Mesenchymal stem cell (in vitro differentiated cells and primary cell): ENCODE measurements around the gene KCNQ5.

ENCODE experiments used
- DNase-seq: peaks from one replicate; pipeline ENCODE4 v3.0.0-alpha.2; 2013
- H2AFZ ChIP-seq: one replicate; pipeline ENCODE4 v1.6.1; 2013; ENCODE audit warnings: low read depth, mild to moderate bottlenecking, control low read depth, inconsistent platforms, low read length, moderate library complexity
- H2AK5ac ChIP-seq: 2 replicates; pipeline ENCODE4 v1.6.1; 2013; ENCODE audit warnings: low read length, moderate library complexity, mild to moderate bottlenecking, inconsistent platforms; ENCODE audit not compliant: severe bottlenecking
- H2BK120ac ChIP-seq: one replicate; pipeline ENCODE4 v1.6.1; 2013; ENCODE audit warnings: low read depth, mild to moderate bottlenecking, inconsistent platforms, low read length, moderate library complexity
- H2BK12ac ChIP-seq, 2 experiments: one replicate each; pipeline ENCODE4 v1.6.1; 2013; ENCODE audit warnings: inconsistent platforms in 2 of 2, low read length in 2 of 2, mild to moderate bottlenecking in 2 of 2, moderate library complexity in 2 of 2, control low read depth in 1 of 2
- H2BK15ac ChIP-seq: one replicate; pipeline ENCODE4 v1.6.1; 2013; ENCODE audit warnings: mild to moderate bottlenecking, low read depth, inconsistent platforms; ENCODE audit not compliant: poor library complexity, severe bottlenecking
- H2BK5ac ChIP-seq: 2 replicates; pipeline ENCODE4 v1.6.1; 2013; ENCODE audit warnings: low read depth, mild to moderate bottlenecking, low read length, control low read depth, inconsistent platforms; ENCODE audit not compliant: poor library complexity, severe bottlenecking
- H3K14ac ChIP-seq, 2 experiments: one replicate each; pipeline ENCODE4 v1.6.1; 2013; ENCODE audit warnings: inconsistent platforms in 2 of 2, low read length in 2 of 2, control low read depth in 1 of 2, mild to moderate bottlenecking in 1 of 2, moderate library complexity in 1 of 2
- H3K18ac ChIP-seq, 2 experiments: one replicate each; pipeline ENCODE4 v1.6.1; 2013; ENCODE audit warnings: inconsistent platforms in 2 of 2, low read length in 2 of 2, control low read depth in 1 of 2, low read depth in 1 of 2, mild to moderate bottlenecking in 1 of 2
- H3K23ac ChIP-seq, 2 experiments: one replicate each; pipeline ENCODE4 v1.6.1; 2013; ENCODE audit warnings: inconsistent platforms in 2 of 2, low read length in 2 of 2, mild to moderate bottlenecking in 2 of 2, moderate library complexity in 2 of 2, control low read depth in 1 of 2
- H3K27ac ChIP-seq: 2 replicates; pipeline ENCODE4 v1.5.1; 2013; ENCODE audit warnings: mild to moderate bottlenecking, moderate library complexity, low read length, control low read depth, inconsistent platforms; ENCODE audit not compliant: poor library complexity, severe bottlenecking
- H3K27me3 ChIP-seq, 2 experiments: 2 replicates each; pipeline versions ENCODE4 v1.6.1 to v1.7.0; 2013; ENCODE audit warnings: low read length in 2 of 2, mild to moderate bottlenecking in 2 of 2, moderate library complexity in 2 of 2, control low read depth in 1 of 2, inconsistent platforms in 1 of 2; ENCODE audit not compliant: control insufficient read depth in 1 of 2, insufficient read depth in 1 of 2
- H3K36me3 ChIP-seq, 2 experiments: 2 replicates each; pipeline versions ENCODE4 v1.6.1 to v1.7.0; 2013; ENCODE audit warnings: low read length in 2 of 2, control low read depth in 1 of 2, inconsistent platforms in 1 of 2, low read depth in 1 of 2, mild to moderate bottlenecking in 1 of 2; ENCODE audit not compliant: insufficient read depth in 2 of 2, control insufficient read depth in 1 of 2
- H3K4ac ChIP-seq, 2 experiments: one replicate each; pipeline ENCODE4 v1.6.1; 2013; ENCODE audit warnings: inconsistent platforms in 2 of 2, low read length in 2 of 2, mild to moderate bottlenecking in 2 of 2, moderate library complexity in 2 of 2, control low read depth in 1 of 2, low read depth in 1 of 2
- H3K4me1 ChIP-seq: 2 replicates; pipeline ENCODE4 v1.6.1; 2013; ENCODE audit warnings: low read depth, low read length, control low read depth; ENCODE audit not compliant: control insufficient read depth, insufficient read depth
- H3K4me2 ChIP-seq: 2 replicates; pipeline ENCODE4 v1.6.1; 2013; ENCODE audit warnings: low read length, mild to moderate bottlenecking, inconsistent platforms; ENCODE audit not compliant: poor library complexity, severe bottlenecking
- H3K4me3 ChIP-seq, 2 experiments: 2 replicates each; pipeline versions ENCODE4 v1.5.1 to v1.7.0; 2013; ENCODE audit warnings: low read length in 2 of 2, mild to moderate bottlenecking in 2 of 2, control low read depth in 1 of 2, low read depth in 1 of 2; ENCODE audit not compliant: insufficient read depth in 1 of 2
- H3K79me1 ChIP-seq: replicated peaks from 2 replicates; pipeline ENCODE4 v1.6.1; 2013; ENCODE audit warnings: mild to moderate bottlenecking, control low read depth, low read length, inconsistent platforms; ENCODE audit not compliant: poor library complexity, severe bottlenecking
- H3K9ac ChIP-seq: 2 replicates; pipeline ENCODE4 v1.7.0; 2013; ENCODE audit warnings: mild to moderate bottlenecking, low read length, moderate library complexity
- H3K9me3 ChIP-seq: 2 replicates; pipeline ENCODE4 v1.7.0; 2013; ENCODE audit warnings: mild to moderate bottlenecking, low read length; ENCODE audit not compliant: control insufficient read depth
- H4K8ac ChIP-seq: one replicate; pipeline ENCODE4 v1.6.1; 2013; ENCODE audit warnings: inconsistent platforms, mild to moderate bottlenecking, low read length, moderate library complexity
- H4K91ac ChIP-seq: one replicate; pipeline ENCODE4 v1.6.1; 2013; ENCODE audit warnings: mild to moderate bottlenecking, low read length, inconsistent platforms
- WGBS: methylation state at CpG from one replicate; pipeline ENCODE4 v1.1.7; 2013; ENCODE audit warnings: mixed read lengths; 5-methylcytosine and 5-hydroxymethylcytosine counted together

KCNQ5 gene

GRCh38 chr6:73028124-73028766 lies 406.4 kb downstream of the KCNQ5 start:
- H2AK5ac ChIP-seq = no peak overlapping the region
- H2BK12ac ChIP-seq = no peak overlapping the region
- H3K4me2 ChIP-seq = no peak overlapping the region
- no peak for DNase-seq
- H2BK120ac ChIP-seq = no peak overlapping the region
- peak overlapping the region; percentile 64 for H4K8ac ChIP-seq
- WGBS = 39% methylated on average over 7 of the region's 8 CpGs
- H3K4me1 ChIP-seq = no peaks in the 10 kb centered on the region
- H3K9me3 ChIP-seq = no peaks in the 10 kb centered on the region
- H3K36me3 ChIP-seq = no peaks in the 10 kb centered on the region
- no peaks in the 10 kb centered on the region for H3K27me3 ChIP-seq
- no peak overlapping the region for H3K4ac ChIP-seq
- H2BK5ac ChIP-seq = no peak overlapping the region
- no peaks in the 10 kb centered on the region for H3K79me1 ChIP-seq
- H3K14ac ChIP-seq = no peak overlapping the region
- no peak overlapping the region for H3K9ac ChIP-seq
- no peak overlapping the region for H3K23ac ChIP-seq
- no peak overlapping the region for H3K4me3 ChIP-seq
- no peak overlapping the region for H4K91ac ChIP-seq
- H2BK15ac ChIP-seq = no peak overlapping the region
- no peak overlapping the region for H3K27ac ChIP-seq
- no peak overlapping the region for H3K18ac ChIP-seq
- H2AFZ ChIP-seq = no peak overlapping the region

GRCh38 chr6:73028893-73029450 lies 407.1 kb downstream of the KCNQ5 start:
- Histone ChIP-seq H3K27me3 (no peaks in the 10 kb centered on the region), H4K91ac (no peak overlapping the region), H3K18ac (no peak overlapping the region), H3K27ac (no peak overlapping the region), H3K9me3 (no peaks in the 10 kb centered on the region), H2AFZ (no peak overlapping the region), H3K79me1 (no peaks in the 10 kb centered on the region), H3K9ac (no peak overlapping the region), H3K4me3 (no peak overlapping the region), H2AK5ac (no peak overlapping the region), H2BK12ac (no peak overlapping the region), H3K4me1 (no peaks in the 10 kb centered on the region), H3K23ac (no peak overlapping the region), H3K4ac (no peak overlapping the region), H3K4me2 (no peak overlapping the region), H2BK15ac (no peak overlapping the region), H3K14ac (no peak overlapping the region), H4K8ac (no peak overlapping the region), H3K36me3 (no peaks in the 10 kb centered on the region), H2BK5ac (no peak overlapping the region), H2BK120ac (no peak overlapping the region)
- WGBS = 100% methylated on average over 1 of the region's 2 CpGs
- DNase-seq = no peak

DNA sequence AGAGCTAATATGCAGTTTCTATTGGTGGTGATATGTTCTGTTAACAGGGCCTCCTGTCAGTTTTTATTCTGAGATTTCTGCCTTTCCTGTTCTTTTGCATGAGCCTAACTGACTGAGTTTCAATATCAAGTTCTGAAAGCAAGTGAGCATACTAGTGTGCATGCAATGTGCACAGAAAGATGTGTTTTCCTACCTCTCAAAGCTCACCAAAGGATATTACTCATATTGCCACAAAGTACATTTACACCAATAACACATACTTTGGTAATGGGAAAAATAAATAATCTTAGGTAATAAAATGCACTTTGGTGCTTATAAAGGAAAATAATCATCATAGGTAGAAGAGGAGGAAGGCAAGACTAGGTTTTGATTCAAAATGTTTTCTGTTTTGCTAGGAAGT lies 408.4 kb downstream of the KCNQ5 start:
- Histone ChIP-seq H3K23ac (no peak overlapping the region), H3K18ac (no peak overlapping the region), H3K4me2 (no peak overlapping the region), H2BK12ac (no peak overlapping the region), H2BK5ac (no peak overlapping the region), H3K9ac (no peak overlapping the region), H2BK15ac (no peak overlapping the region), H3K4ac (no peak overlapping the region), H3K14ac (no peak overlapping the region), H3K27me3 (no peaks in the 10 kb centered on the region), H3K36me3 (no peaks in the 10 kb centered on the region), H3K27ac (no peak overlapping the region), H3K4me1 (no peaks in the 10 kb centered on the region), H3K9me3 (no peaks in the 10 kb centered on the region), H4K8ac (no peak overlapping the region), H3K4me3 (no peak overlapping the region), H4K91ac (no peak overlapping the region), H2AK5ac (no peak overlapping the region), H3K79me1 (no peaks in the 10 kb centered on the region), H2AFZ (no peak overlapping the region), H2BK120ac (no peak overlapping the region)
- no peak for DNase-seq

DNA sequence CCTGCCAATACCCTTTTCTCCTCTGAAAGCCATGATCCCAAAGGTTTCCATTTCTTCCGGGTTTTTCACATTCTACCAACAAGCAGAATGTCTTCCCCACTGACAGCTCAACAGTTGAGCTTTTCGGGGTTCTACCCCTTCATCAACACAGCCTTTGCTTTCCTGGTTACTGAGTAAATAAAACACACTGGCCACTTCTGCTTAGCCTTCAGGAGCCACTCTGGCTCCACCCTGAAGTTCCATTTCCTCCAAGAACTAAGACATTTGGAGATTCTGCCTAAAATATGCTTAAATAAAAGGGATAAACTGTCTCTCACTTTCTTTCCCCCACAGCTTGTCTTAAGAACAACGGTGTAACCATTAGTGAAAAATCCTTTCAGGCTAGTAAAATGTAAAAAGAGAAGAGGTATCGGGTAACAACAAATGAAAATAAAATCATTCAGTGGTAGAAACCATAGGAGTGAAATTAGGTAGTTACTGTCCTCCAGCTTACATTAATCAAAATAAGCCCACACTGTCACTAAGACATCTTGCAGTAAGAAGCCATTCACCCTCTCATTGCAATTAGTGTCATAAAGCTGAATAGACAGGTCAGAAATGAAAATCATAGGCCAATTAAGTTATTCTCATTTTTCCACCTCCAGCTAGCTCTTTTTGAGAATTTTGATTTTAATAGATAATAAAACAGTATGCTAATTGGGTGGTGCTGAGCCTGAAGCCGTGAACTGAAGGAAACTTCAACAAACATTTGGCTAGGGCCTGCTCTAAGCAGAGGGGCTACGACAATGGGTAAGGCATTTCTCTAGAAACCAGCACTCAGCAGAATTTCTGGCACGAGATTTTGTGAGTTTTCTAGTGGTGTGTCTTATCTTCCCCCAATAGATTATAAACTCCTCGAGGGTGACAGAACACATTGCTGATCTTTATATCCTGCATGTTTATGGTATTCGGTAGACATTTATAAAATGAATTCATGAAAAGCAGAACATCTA lies 409.2 kb downstream of the KCNQ5 start:
- Histone ChIP-seq H3K79me1 (no peaks in the 10 kb centered on the region), H3K9ac (no peak overlapping the region), H3K4me2 (no peak overlapping the region), H3K36me3 (no peaks in the 10 kb centered on the region), H2BK120ac (no peak overlapping the region), H3K4me1 (no peaks in the 10 kb centered on the region), H2BK5ac (no peak overlapping the region), H2BK15ac (no peak overlapping the region), H2BK12ac (no peak overlapping the region), H3K4me3 (no peak overlapping the region), H2AK5ac (no peak overlapping the region), H4K91ac (no peak overlapping the region), H3K27ac (no peak overlapping the region), H3K18ac (no peak overlapping the region), H3K4ac (no peak overlapping the region), H4K8ac (no peak overlapping the region), H3K27me3 (no peaks in the 10 kb centered on the region), H3K9me3 (no peaks in the 10 kb centered on the region), H3K14ac (no peak overlapping the region), H3K23ac (no peak overlapping the region), H2AFZ (no peak overlapping the region)
- no peak for DNase-seq
- 87% methylated on average over 4 of the region's 9 CpGs for WGBS
